GM10266 (cell line): ENCODE measurements around the gene EPHA3.

Experiments used
- DNase-seq: peaks from one replicate; pipeline ENCODE4 v3.0.0; 2012; ENCODE audit errors: extremely low spot score
- CTCF ChIP-seq: IDR thresholded peaks from 2 replicates; pipeline ENCODE4 v1.5.1; 2012; ENCODE audit warnings: mild to moderate bottlenecking, low read depth; ENCODE audit not compliant: control insufficient read depth, insufficient read depth; ENCODE audit errors: missing control alignments

Gene EPHA3

GRCh38 chr3:89113344-89113743 lies 5.9 kb downstream of the EPHA3 start:
- TF ChIP-seq CTCF = no peak
- DNase-seq = no peak

GRCh38 chr3:89113893-89114840 lies 6.7 kb downstream of the EPHA3 start:
- DNase-seq = peak; percentile 23
- peak; percentile 74 for TF ChIP-seq CTCF

- DNase-seq = no peak
- no peak for TF ChIP-seq CTCF
These were observed 7.4 kb downstream of the EPHA3 start for GRCh38 chr3:89114841-89115223.

- no peak for DNase-seq
- TF ChIP-seq CTCF = no peak
These were observed 9.1 kb downstream of the EPHA3 start for GRCh38 chr3:89116476-89116875.

GRCh38 chr3:89138048-89138447 lies 30.6 kb downstream of the EPHA3 start:
- no peak for DNase-seq
- TF ChIP-seq CTCF = no peak

- no peak for TF ChIP-seq CTCF
- no peak for DNase-seq
These were observed 32.4 kb downstream of the EPHA3 start for GRCh38 chr3:89139870-89140269.

GRCh38 chr3:89144080-89144479 lies 36.7 kb downstream of the EPHA3 start:
- TF ChIP-seq CTCF = no peak
- DNase-seq = no peak
